HCT116 (cell line): ENCODE results near the gene CDH3. TPM values are rescaled to one million over a fixed set of nuclear protein-coding genes. Genes with fewer than 3 reads are reported as not detected.

Source experiments
- ATAC-seq: fragments of 200-7000 bp; cut with Tn5 transposase; 2 replicates; pipeline ENCODE4 v1.9.1; 2020; ENCODE audit warnings: mild to moderate bottlenecking, moderate library complexity
- BruUV-seq: library from RNA; stranded (reverse); fragments of 400-500 nt; replicated peaks from 2 replicates; lab custom pipeline; 2021; lab: Mats Ljungman, UMichigan
- CTCF ChIA-PET: fragments of 300-600 bp; sonication (Branson Sonifier 250); formaldehyde crosslinking; loops from one replicate; lab custom pipeline; 2021; ENCODE audit warnings: antibody characterized with exemption; lab: Charles Lee
- POLR2A ChIA-PET: fragments of 300-600, 350-600 bp; sonication (Branson Sonifier 250); formaldehyde crosslinking; loops from one replicate; lab custom pipeline; 2021; ENCODE audit warnings: antibody characterized with exemption; lab: Charles Lee
- RAD21 ChIA-PET, 2 experiments: fragments of 300-600 bp; sonication (Branson Sonifier 250); formaldehyde crosslinking; loops; one replicate each; lab custom pipeline; 2023; ENCODE audit warnings: low total read pairs in 2 of 2; ENCODE audit not compliant: uncharacterized antibody in 2 of 2, unreplicated experiment in 2 of 2, low non-redundant PET in 1 of 2; lab: Charles Lee
- DNase-seq: peaks from one replicate; pipeline ENCODE4 v3.0.0-alpha.2; 2010; ENCODE audit warnings: low read depth, low spot score
- H2AFZ ChIP-seq: fragments of 200-600 bp; shearing (Covaris generic), sonication (generic); 2 replicates; pipeline ENCODE4 v1.6.1; 2017; ENCODE audit warnings: low read depth, mixed run types, mixed read lengths, antibody characterized with exemption, low read length; ENCODE audit not compliant: poor library complexity, severe bottlenecking
- H3K27ac ChIP-seq: 2 replicates; pipeline ENCODE4 v1.5.1; 2012; ENCODE audit warnings: low read depth, low read length
- H3K27me3 ChIP-seq: fragments of 200-600 bp; sonication (generic); 2 replicates; pipeline ENCODE4 v1.6.1; 2016; ENCODE audit warnings: mixed run types, low read length, mixed read lengths; ENCODE audit not compliant: insufficient read depth
- H3K36me3 ChIP-seq, 2 experiments: fragments of 200-500 bp in 1 of 2; fragments of 200-600 bp in 1 of 2; sonication (Bioruptor generic) in 1 of 2; sonication (generic) in 1 of 2; 2 replicates each; pipeline versions ENCODE4 v1.5.1 to v1.6.1; 2014 to 2016; ENCODE audit warnings: low read length in 2 of 2, inconsistent platforms in 1 of 2, mixed read lengths in 1 of 2, mixed run types in 1 of 2; ENCODE audit not compliant: insufficient read depth in 2 of 2, control insufficient read depth in 1 of 2
- H3K4me1 ChIP-seq, 2 experiments: fragments of 200-600 bp in 1 of 2; sonication (generic) in 1 of 2; 2 replicates each; pipeline versions ENCODE4 v1.5.1 to v1.6.1; 2012 to 2017; ENCODE audit warnings: low read length in 2 of 2, inconsistent platforms in 1 of 2, mild to moderate bottlenecking in 1 of 2, mixed read lengths in 1 of 2, mixed run types in 1 of 2, moderate library complexity in 1 of 2; ENCODE audit not compliant: insufficient read depth in 2 of 2, control insufficient read depth in 1 of 2
- H3K4me2 ChIP-seq: fragments of 200-600 bp; sonication (generic); 2 replicates; pipeline ENCODE4 v1.6.1; 2017; ENCODE audit warnings: mixed run types, low read length, mixed read lengths
- H3K4me3 ChIP-seq, 2 experiments: fragments of 200-600 bp in 1 of 2; sonication (generic) in 1 of 2; replicated peaks in 1 of 2; 2 replicates each; pipeline ENCODE4 v1.5.1; 2011 to 2016; ENCODE audit warnings: low read length in 2 of 2, control low read depth in 1 of 2, low read depth in 1 of 2, mild to moderate bottlenecking in 1 of 2, mixed read lengths in 1 of 2, mixed run types in 1 of 2
- H3K79me2 ChIP-seq: fragments of 200-600 bp; sonication (generic); 2 replicates; pipeline ENCODE4 v1.6.1; 2017; ENCODE audit warnings: mild to moderate bottlenecking, mixed run types, low read length, moderate library complexity, mixed read lengths; ENCODE audit not compliant: insufficient read depth
- H3K9ac ChIP-seq: fragments of 200-600 bp; sonication (generic); 2 replicates; pipeline ENCODE4 v1.6.1; 2016; ENCODE audit warnings: low read length, mixed read lengths
- H3K9me2 ChIP-seq: fragments of 200-600 bp; sonication (generic), shearing (Covaris generic); 2 replicates; pipeline ENCODE4 v1.6.1; 2017; ENCODE audit warnings: mixed run types, mild to moderate bottlenecking, moderate library complexity; ENCODE audit not compliant: insufficient read depth
- H3K9me3 ChIP-seq, 2 experiments: fragments of 200-500 bp in 1 of 2; fragments of 200-600 bp in 1 of 2; sonication (Bioruptor generic) in 1 of 2; sonication (generic) in 1 of 2; 2 replicates each; pipeline ENCODE4 v1.6.1; 2014 to 2017; ENCODE audit warnings: low read length in 2 of 2, mixed read lengths in 2 of 2, inconsistent platforms in 1 of 2, low read depth in 1 of 2, mild to moderate bottlenecking in 1 of 2, mixed run types in 1 of 2, moderate library complexity in 1 of 2; ENCODE audit not compliant: control insufficient read depth in 1 of 2, insufficient read depth in 1 of 2
- H4K20me1 ChIP-seq: fragments of 200-600 bp; sonication (generic), shearing (Covaris generic); 2 replicates; pipeline ENCODE4 v1.6.1; 2017; ENCODE audit warnings: mixed run types, mild to moderate bottlenecking, moderate library complexity; ENCODE audit not compliant: insufficient read depth
- CBX3 ChIP-seq: IDR thresholded peaks from 2 replicates; pipeline ENCODE4 v1.6.1; 2012; ENCODE audit warnings: low read depth
- CEBPB ChIP-seq: IDR thresholded peaks from 2 replicates; pipeline ENCODE4 v1.6.1; 2012; ENCODE audit warnings: low read depth
- EGR1 ChIP-seq: IDR thresholded peaks from 2 replicates; pipeline ENCODE4 v1.6.1; 2012; ENCODE audit warnings: low read depth
- EZH2 ChIP-seq: fragments of 200-600 bp; sonication (generic); IDR thresholded peaks from 2 replicates; pipeline ENCODE4 v1.6.1; 2017; ENCODE audit warnings: antibody characterized with exemption, mixed run types
- FOSL1 ChIP-seq: IDR thresholded peaks from 2 replicates; pipeline ENCODE4 v1.6.1; 2012; ENCODE audit warnings: low read depth
- JUND ChIP-seq: IDR thresholded peaks from 2 replicates; pipeline ENCODE4 v1.6.1; 2012
- POLR2A ChIP-seq: IDR thresholded peaks from 2 replicates; pipeline ENCODE4 v1.7.0; 2011; ENCODE audit warnings: borderline replicate concordance; ENCODE audit not compliant: insufficient read depth, insufficient read length; ENCODE audit errors: extremely low read depth
- POLR2AphosphoS5 ChIP-seq: IDR thresholded peaks from 2 replicates; pipeline ENCODE4 v1.6.1; 2011; ENCODE audit warnings: mild to moderate bottlenecking, low read depth, low read length, moderate library complexity
- RAD21 ChIP-seq: IDR thresholded peaks from 2 replicates; pipeline ENCODE4 v1.6.1; 2012; ENCODE audit warnings: low read depth, mild to moderate bottlenecking
- SIN3A ChIP-seq: IDR thresholded peaks from 2 replicates; pipeline ENCODE4 v1.6.1; 2012; ENCODE audit warnings: low read depth
- SP1 ChIP-seq: IDR thresholded peaks from 2 replicates; pipeline ENCODE4 v1.6.1; 2012; ENCODE audit warnings: low read depth
- TCF7L2 ChIP-seq: IDR thresholded peaks from 2 replicates; pipeline ENCODE4 v1.7.0; 2011; ENCODE audit warnings: borderline replicate concordance, inconsistent platforms; ENCODE audit not compliant: insufficient read depth, insufficient read length; ENCODE audit errors: extremely low read depth
- YY1 ChIP-seq: IDR thresholded peaks from 2 replicates; pipeline ENCODE4 v1.6.1; 2011; ENCODE audit warnings: low read length, low read depth, moderate library complexity, mild to moderate bottlenecking; ENCODE audit not compliant: insufficient replicate concordance; ENCODE audit errors: extremely low read depth
- ZNF274 ChIP-seq: fragments of 200-500 bp; sonication (Bioruptor generic); IDR thresholded peaks from 2 replicates; pipeline ENCODE4 v1.6.1; 2014; ENCODE audit warnings: mild to moderate bottlenecking, low read depth, low read length, inconsistent platforms
- intact Hi-C: fragments of 100-400 bp; cut with micrococcal nuclease; formaldehyde crosslinking; loops from 2 replicates; pipeline ENCODE4 v1.10.0; 2022
- total RNA-seq: library from RNA; stranded (reverse); gene quantifications from one replicate; pipeline ENCODE4 v1.2.1, GENCODE V29; 2021; ENCODE audit not compliant: unreplicated experiment
- TF ChIP-seq, protein P1 (sequence below): IDR thresholded peaks from 2 replicates; pipeline ENCODE4 v1.6.1; 2011; ENCODE audit warnings: mild to moderate bottlenecking, low read length, moderate library complexity; ENCODE audit not compliant: insufficient replicate concordance; ENCODE audit errors: extremely low read depth
- TF ChIP-seq, protein P2 (sequence below): IDR thresholded peaks from 2 replicates; pipeline ENCODE4 v1.6.1; 2012
- TF ChIP-seq, protein P3 (sequence below): IDR thresholded peaks from 2 replicates; pipeline ENCODE4 v1.6.1; 2012; ENCODE audit warnings: low read depth

CDH3 gene
- total RNA-seq, 1 experiment from 2014 or later = 94.7 TPM

DNA sequence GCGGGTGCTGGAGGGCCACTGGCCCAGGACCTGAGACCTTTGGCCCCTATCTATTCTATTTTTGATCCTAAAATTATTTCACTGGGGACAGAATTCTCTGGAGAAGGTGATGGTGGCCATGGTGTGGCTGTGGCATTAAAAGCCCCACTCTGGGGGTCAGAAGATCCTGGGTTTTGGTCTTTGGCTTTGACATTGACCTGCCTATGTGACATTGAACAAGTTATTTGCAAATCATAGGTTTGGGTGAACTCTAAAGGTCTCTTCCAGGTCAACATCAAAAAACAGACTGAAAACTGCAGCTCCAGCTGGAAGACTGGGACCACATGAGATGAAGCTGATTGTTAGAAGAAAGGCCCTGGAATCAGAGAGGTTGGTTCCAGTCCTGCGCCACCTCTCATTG, 89.7 kb downstream of the CDH3 start:
- peaks cover 14% of the 10 kb centered on the region; the same call in 1 of the 2 replicates for H3K79me2 ChIP-seq
- no peak overlapping the region for H3K27ac ChIP-seq
- CTCF ChIA-PET = no interaction called here
- no peaks in the 10 kb centered on the region for H3K9me2 ChIP-seq
- DNase-seq = no peak
- no peak overlapping the region for H2AFZ ChIP-seq
- H3K9ac ChIP-seq = no peak overlapping the region
- intact Hi-C loops = no loop called here
- H4K20me1 ChIP-seq = no peaks in the 10 kb centered on the region
- POLR2A ChIA-PET = no interaction called here
- H3K4me2 ChIP-seq = no peak overlapping the region
- RAD21 ChIA-PET = no interaction called here
- H3K27me3 ChIP-seq = no peaks in the 10 kb centered on the region
- H3K4me3 ChIP-seq = no peak overlapping the region
- no peak for ATAC-seq
- H3K36me3 ChIP-seq = no peaks in the 10 kb centered on the region
- peaks cover 24 to 37% of the 10 kb centered on the region in 2 experiments for H3K4me1 ChIP-seq
- H3K9me3 ChIP-seq = no peaks in the 10 kb centered on the region
- BruUV-seq = no TSS peak
- TF ChIP-seq JUND (no peak), SP1 (no peak), FOSL1 (no peak), CEBPB (no peak), EGR1 (no peak), ZNF274 (no peak), EZH2 (no peak), CBX3 (no peak), RAD21 (no peak), POLR2AphosphoS5 (no peak), YY1 (no peak), SIN3A (no peak), POLR2A (no peak), TCF7L2 (no peak)
- TF ChIP-seq, protein P1, sequence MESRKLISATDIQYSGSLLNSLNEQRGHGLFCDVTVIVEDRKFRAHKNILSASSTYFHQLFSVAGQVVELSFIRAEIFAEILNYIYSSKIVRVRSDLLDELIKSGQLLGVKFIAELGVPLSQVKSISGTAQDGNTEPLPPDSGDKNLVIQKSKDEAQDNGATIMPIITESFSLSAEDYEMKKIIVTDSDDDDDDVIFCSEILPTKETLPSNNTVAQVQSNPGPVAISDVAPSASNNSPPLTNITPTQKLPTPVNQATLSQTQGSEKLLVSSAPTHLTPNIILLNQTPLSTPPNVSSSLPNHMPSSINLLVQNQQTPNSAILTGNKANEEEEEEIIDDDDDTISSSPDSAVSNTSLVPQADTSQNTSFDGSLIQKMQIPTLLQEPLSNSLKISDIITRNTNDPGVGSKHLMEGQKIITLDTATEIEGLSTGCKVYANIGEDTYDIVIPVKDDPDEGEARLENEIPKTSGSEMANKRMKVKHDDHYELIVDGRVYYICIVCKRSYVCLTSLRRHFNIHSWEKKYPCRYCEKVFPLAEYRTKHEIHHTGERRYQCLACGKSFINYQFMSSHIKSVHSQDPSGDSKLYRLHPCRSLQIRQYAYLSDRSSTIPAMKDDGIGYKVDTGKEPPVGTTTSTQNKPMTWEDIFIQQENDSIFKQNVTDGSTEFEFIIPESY = no peak
- TF ChIP-seq, protein P2, sequence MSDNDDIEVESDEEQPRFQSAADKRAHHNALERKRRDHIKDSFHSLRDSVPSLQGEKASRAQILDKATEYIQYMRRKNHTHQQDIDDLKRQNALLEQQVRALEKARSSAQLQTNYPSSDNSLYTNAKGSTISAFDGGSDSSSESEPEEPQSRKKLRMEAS = no peak
- TF ChIP-seq, protein P3, sequence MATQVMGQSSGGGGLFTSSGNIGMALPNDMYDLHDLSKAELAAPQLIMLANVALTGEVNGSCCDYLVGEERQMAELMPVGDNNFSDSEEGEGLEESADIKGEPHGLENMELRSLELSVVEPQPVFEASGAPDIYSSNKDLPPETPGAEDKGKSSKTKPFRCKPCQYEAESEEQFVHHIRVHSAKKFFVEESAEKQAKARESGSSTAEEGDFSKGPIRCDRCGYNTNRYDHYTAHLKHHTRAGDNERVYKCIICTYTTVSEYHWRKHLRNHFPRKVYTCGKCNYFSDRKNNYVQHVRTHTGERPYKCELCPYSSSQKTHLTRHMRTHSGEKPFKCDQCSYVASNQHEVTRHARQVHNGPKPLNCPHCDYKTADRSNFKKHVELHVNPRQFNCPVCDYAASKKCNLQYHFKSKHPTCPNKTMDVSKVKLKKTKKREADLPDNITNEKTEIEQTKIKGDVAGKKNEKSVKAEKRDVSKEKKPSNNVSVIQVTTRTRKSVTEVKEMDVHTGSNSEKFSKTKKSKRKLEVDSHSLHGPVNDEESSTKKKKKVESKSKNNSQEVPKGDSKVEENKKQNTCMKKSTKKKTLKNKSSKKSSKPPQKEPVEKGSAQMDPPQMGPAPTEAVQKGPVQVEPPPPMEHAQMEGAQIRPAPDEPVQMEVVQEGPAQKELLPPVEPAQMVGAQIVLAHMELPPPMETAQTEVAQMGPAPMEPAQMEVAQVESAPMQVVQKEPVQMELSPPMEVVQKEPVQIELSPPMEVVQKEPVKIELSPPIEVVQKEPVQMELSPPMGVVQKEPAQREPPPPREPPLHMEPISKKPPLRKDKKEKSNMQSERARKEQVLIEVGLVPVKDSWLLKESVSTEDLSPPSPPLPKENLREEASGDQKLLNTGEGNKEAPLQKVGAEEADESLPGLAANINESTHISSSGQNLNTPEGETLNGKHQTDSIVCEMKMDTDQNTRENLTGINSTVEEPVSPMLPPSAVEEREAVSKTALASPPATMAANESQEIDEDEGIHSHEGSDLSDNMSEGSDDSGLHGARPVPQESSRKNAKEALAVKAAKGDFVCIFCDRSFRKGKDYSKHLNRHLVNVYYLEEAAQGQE = no peak
